Measurements from ENCODE around the gene ELMO1.

Gene ELMO1

GRCh38 chr7:37462138-37462537, 13.5 kb upstream of the ELMO1 start:
- no peak for DNase-seq

- DNase-seq = no peak
Observed at GRCh38 chr7:37455081-37455480, 6.4 kb upstream of the ELMO1 start.

GRCh38 chr7:37452346-37452745, 3.7 kb upstream of the ELMO1 start:
- DNase-seq = no peak

- DNase-seq = no peak
Observed at GRCh38 chr7:37450035-37450434, 1.4 kb upstream of the ELMO1 start.

- no peak for DNase-seq
Observed at GRCh38 chr7:37449621-37450020, 957 bp upstream of the ELMO1 start.

GRCh38 chr7:37448011-37448635, 541 bp downstream of the ELMO1 start:
- no peak for DNase-seq

GRCh38 chr7:37446371-37446770, 2.3 kb downstream of the ELMO1 start:
- DNase-seq = no peak

- DNase-seq = no peak
Observed at GRCh38 chr7:37445790-37446189, 2.9 kb downstream of the ELMO1 start.

- DNase-seq = no peak
Observed at GRCh38 chr7:37445064-37445723, 3.5 kb downstream of the ELMO1 start.

- no peak for DNase-seq
Observed at GRCh38 chr7:37443627-37444026, 5.0 kb downstream of the ELMO1 start.

- DNase-seq = no peak
Observed at GRCh38 chr7:37442268-37442667, 6.4 kb downstream of the ELMO1 start.

- no peak for DNase-seq
Observed at GRCh38 chr7:37441816-37442215, 6.8 kb downstream of the ELMO1 start.

GRCh38 chr7:37441386-37441760, 7.3 kb downstream of the ELMO1 start:
- no peak for DNase-seq

- DNase-seq = no peak
Observed at GRCh38 chr7:37440738-37441385, 7.8 kb downstream of the ELMO1 start.

GRCh38 chr7:37439653-37440026, 9.0 kb downstream of the ELMO1 start:
- no peak for DNase-seq

GRCh38 chr7:37438906-37439652, 9.6 kb downstream of the ELMO1 start:
- DNase-seq = no peak

- no peak for DNase-seq
Observed at GRCh38 chr7:37435156-37435855, 13.4 kb downstream of the ELMO1 start.

- no peak for DNase-seq
Observed at GRCh38 chr7:37434529-37434928, 14.1 kb downstream of the ELMO1 start.

- DNase-seq = no peak
Observed at GRCh38 chr7:37433166-37433565, 15.5 kb downstream of the ELMO1 start.

GRCh38 chr7:37432281-37432920, 16.3 kb downstream of the ELMO1 start:
- DNase-seq = no peak

GRCh38 chr7:37431413-37431812, 17.3 kb downstream of the ELMO1 start:
- DNase-seq = no peak

- DNase-seq = no peak
Observed at GRCh38 chr7:37430640-37431039, 18.0 kb downstream of the ELMO1 start.

GRCh38 chr7:37430171-37430570, 18.5 kb downstream of the ELMO1 start:
- no peak for DNase-seq
